M059J (cell line): Measurements from ENCODE around the gene METTL1. TPM values are rescaled to one million over a fixed set of nuclear protein-coding genes. Genes with fewer than 3 reads are reported as not detected.

Experiments used
- DNase-seq: peaks from one replicate; pipeline ENCODE4 v3.0.0-alpha.2; 2012; ENCODE audit warnings: low read depth
- total RNA-seq: library from RNA; depleted of rRNA; stranded (reverse); fragments of >200 nt; shearing (Covaris generic); gene quantifications from 2 replicates; pipeline ENCODE4 v1.2.3, GENCODE V29; 2014

Gene METTL1
- total RNA-seq, 1 experiment from 2014 or later = 8.4 TPM

GRCh38 chr12:57769594-57769993, 2.3 kb downstream of the METTL1 start:
- DNase-seq = no peak

GRCh38 chr12:57767876-57768275, 4.0 kb downstream of the METTL1 start:
- no peak for DNase-seq

- no peak for DNase-seq
These were observed 4.6 kb downstream of the METTL1 start for GRCh38 chr12:57767305-57767698.

- DNase-seq = peak; percentile 56
These were observed 5.2 kb downstream of the METTL1 start, which contains the start of gene CYP27B1 for GRCh38 chr12:57766464-57767304. CYP27B1 (minus strand) TSS chr12:57767078; CDS start chr12:57767041, 37 bp downstream.

GRCh38 chr12:57765698-57766463, 6.0 kb downstream of the METTL1 start:
- no peak for DNase-seq

GRCh38 chr12:57765003-57765697, 6.8 kb downstream of the METTL1 start:
- DNase-seq = peak; percentile 67

GRCh38 chr12:57764662-57765002, 7.3 kb downstream of the METTL1 start:
- no peak for DNase-seq

GRCh38 chr12:57763881-57764661, 7.8 kb downstream of the METTL1 start:
- no peak for DNase-seq

- DNase-seq = no peak
These were observed 9.4 kb downstream of the METTL1 start for GRCh38 chr12:57762463-57762862.

GRCh38 chr12:57761391-57761998, 10.4 kb downstream of the METTL1 start:
- DNase-seq = no peak

GRCh38 chr12:57760347-57760982, 11.4 kb downstream of the METTL1 start:
- DNase-seq = no peak

- DNase-seq = peak; percentile 48
These were observed 12.4 kb downstream of the METTL1 start for GRCh38 chr12:57759360-57759980.

GRCh38 chr12:57758552-57759359, 13.1 kb downstream of the METTL1 start:
- DNase-seq = no peak

- no peak for DNase-seq
These were observed 14.1 kb downstream of the METTL1 start for GRCh38 chr12:57757771-57758170.

- DNase-seq = no peak
These were observed 15.2 kb downstream of the METTL1 start for GRCh38 chr12:57756406-57757341.

- no peak for DNase-seq
These were observed 16.2 kb downstream of the METTL1 start for GRCh38 chr12:57755454-57756372.

- no peak for DNase-seq
These were observed 16.8 kb downstream of the METTL1 start for GRCh38 chr12:57755194-57755453.
